Neural progenitor cell (in vitro differentiated cells): ENCODE results near the gene CPXM1. TPM values are rescaled to one million over a fixed set of nuclear protein-coding genes. Genes with fewer than 3 reads are reported as not detected.

Source experiments
- DNase-seq: peaks from one replicate; pipeline ENCODE4 v3.0.0-alpha.2; 2016; ENCODE audit warnings: low spot score
- H2AFZ ChIP-seq: fragments of 200-600 bp; sonication (generic); replicated peaks from 2 replicates; pipeline ENCODE4 v1.6.1; 2016; ENCODE audit warnings: antibody characterized with exemption
- H3F3A ChIP-seq: fragments of 200-600 bp; sonication (generic); 2 replicates; pipeline ENCODE4 v1.6.1; 2016; ENCODE audit warnings: antibody characterized with exemption, low read depth
- H3K27ac ChIP-seq: fragments of 200-600 bp; sonication (generic); 2 replicates; pipeline ENCODE4 v1.5.1; 2016; ENCODE audit warnings: mild to moderate bottlenecking
- H3K27me3 ChIP-seq: fragments of 200-600 bp; sonication (generic); 2 replicates; pipeline ENCODE4 v1.6.1; 2016; ENCODE audit warnings: mild to moderate bottlenecking, moderate library complexity
- H3K36me3 ChIP-seq: fragments of 200-600 bp; sonication (generic); 2 replicates; pipeline ENCODE4 v1.5.1; 2016
- H3K4me1 ChIP-seq: fragments of 200-600 bp; sonication (generic); 2 replicates; pipeline ENCODE4 v1.6.1; 2016; ENCODE audit warnings: mixed run types
- H3K4me2 ChIP-seq: fragments of 200-600 bp; sonication (generic); 2 replicates; pipeline ENCODE4 v1.6.1; 2016
- H3K4me3 ChIP-seq: fragments of 200-600 bp; sonication (generic); 2 replicates; pipeline ENCODE4 v1.5.1; 2016
- H3K79me2 ChIP-seq: fragments of 200-600 bp; sonication (generic); 2 replicates; pipeline ENCODE4 v1.6.1; 2016; ENCODE audit warnings: low read depth
- H3K9ac ChIP-seq: fragments of 200-600 bp; sonication (generic); 2 replicates; pipeline ENCODE4 v1.6.1; 2016
- H3K9me3 ChIP-seq: fragments of 200-600 bp; sonication (generic); 2 replicates; pipeline ENCODE4 v1.5.1; 2016; ENCODE audit warnings: low read depth
- H4K20me1 ChIP-seq: fragments of 200-600 bp; sonication (generic); 2 replicates; pipeline ENCODE4 v1.6.1; 2016; ENCODE audit warnings: low read depth
- H3K27ac Mint-ChIP-seq: 3 replicates; pipeline ENCODE4 v1.8.0; 2021; ENCODE audit warnings: mixed read lengths
- H3K27me3 Mint-ChIP-seq: 2 replicates; pipeline ENCODE4 v1.8.0; 2022; ENCODE audit warnings: low read depth, mild to moderate bottlenecking, inconsistent platforms, moderate library complexity, mixed read lengths; ENCODE audit not compliant: insufficient read depth
- H3K36me3 Mint-ChIP-seq: 3 replicates; pipeline ENCODE4 v1.8.0; 2021; ENCODE audit warnings: mixed read lengths
- H3K4me1 Mint-ChIP-seq: 3 replicates; pipeline ENCODE4 v1.8.0; 2021; ENCODE audit warnings: mixed read lengths
- H3K4me3 Mint-ChIP-seq: 3 replicates; pipeline ENCODE4 v1.8.0; 2021; ENCODE audit warnings: mild to moderate bottlenecking, moderate library complexity, mixed read lengths
- H3K9me3 Mint-ChIP-seq: 3 replicates; pipeline ENCODE4 v1.8.0; 2020; ENCODE audit warnings: mixed read lengths
- EZH2 ChIP-seq: fragments of 200-600 bp; sonication (generic); IDR thresholded peaks from 2 replicates; pipeline ENCODE4 v1.6.1; 2017; ENCODE audit warnings: antibody characterized with exemption, mild to moderate bottlenecking, moderate library complexity
- EZH2phosphoT487 ChIP-seq: fragments of 200-600 bp; sonication (generic); IDR thresholded peaks from 2 replicates; pipeline ENCODE4 v1.6.1; 2017; ENCODE audit warnings: antibody characterized with exemption
- total RNA-seq: library from RNA; depleted of rRNA; stranded (reverse); fragments of >200 nt; gene quantifications from 2 replicates; pipeline ENCODE4 v1.2.3, GENCODE V29; 2015; ENCODE audit warnings: low replicate concordance
- TF ChIP-seq, protein P1 (sequence below): fragments of 200-600 bp; sonication (generic); IDR thresholded peaks from 2 replicates; pipeline ENCODE4 v1.5.1; 2017; ENCODE audit warnings: antibody characterized with exemption, mild to moderate bottlenecking

CPXM1 gene
- total RNA-seq, 1 donor from 2014 or later, result 76.3 TPM

DNA sequence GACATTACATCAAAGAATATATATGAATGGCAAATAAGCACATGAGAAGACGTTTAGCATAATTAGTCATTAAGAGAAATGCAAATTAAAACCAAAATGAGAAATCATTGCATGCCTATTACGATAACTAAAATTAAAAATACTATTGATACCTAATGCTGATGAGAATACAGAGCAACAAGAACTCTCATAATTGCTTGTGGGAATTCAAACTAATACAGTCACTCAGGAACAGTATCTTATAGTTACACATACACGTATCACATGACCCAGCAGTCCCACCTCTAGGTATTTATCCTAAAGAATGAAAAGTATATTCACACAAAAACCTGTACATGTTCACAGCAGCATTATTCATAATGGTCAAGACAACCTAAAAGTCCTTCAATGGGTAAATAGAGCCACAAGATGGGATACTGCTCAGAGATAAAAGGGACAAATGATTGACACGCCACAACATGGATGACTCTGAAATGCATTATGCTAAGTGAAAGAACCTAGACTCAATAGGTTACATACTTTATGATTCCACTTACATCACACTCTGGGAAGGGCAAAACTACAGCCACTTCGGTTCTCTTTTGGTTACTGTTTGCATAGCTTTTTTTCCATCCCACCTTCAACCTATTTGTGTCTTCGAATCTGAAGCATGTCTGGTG lies 16.4 kb downstream of the CPXM1 start:
- Mint-ChIP-seq H3K27me3 (peaks cover 6% of the 10 kb centered on the region), H3K36me3 (no peaks in the 10 kb centered on the region), H3K4me3 (no peak overlapping the region), H3K9me3 (peaks cover 4% of the 10 kb centered on the region), H3K4me1 (no peaks in the 10 kb centered on the region), H3K27ac (no peak overlapping the region)
- Histone ChIP-seq H4K20me1 (no peaks in the 10 kb centered on the region), H3F3A (no peaks in the 10 kb centered on the region), H3K27ac (no peak overlapping the region), H3K9ac (no peak overlapping the region), H3K4me2 (no peak overlapping the region), H3K27me3 (peaks cover 23% of the 10 kb centered on the region), H3K4me1 (no peaks in the 10 kb centered on the region), H3K4me3 (no peak overlapping the region), H3K79me2 (no peaks in the 10 kb centered on the region), H3K36me3 (no peaks in the 10 kb centered on the region), H2AFZ (no peak overlapping the region), H3K9me3 (no peaks in the 10 kb centered on the region)
- no peak for TF ChIP-seq EZH2
- TF ChIP-seq, protein P1, sequence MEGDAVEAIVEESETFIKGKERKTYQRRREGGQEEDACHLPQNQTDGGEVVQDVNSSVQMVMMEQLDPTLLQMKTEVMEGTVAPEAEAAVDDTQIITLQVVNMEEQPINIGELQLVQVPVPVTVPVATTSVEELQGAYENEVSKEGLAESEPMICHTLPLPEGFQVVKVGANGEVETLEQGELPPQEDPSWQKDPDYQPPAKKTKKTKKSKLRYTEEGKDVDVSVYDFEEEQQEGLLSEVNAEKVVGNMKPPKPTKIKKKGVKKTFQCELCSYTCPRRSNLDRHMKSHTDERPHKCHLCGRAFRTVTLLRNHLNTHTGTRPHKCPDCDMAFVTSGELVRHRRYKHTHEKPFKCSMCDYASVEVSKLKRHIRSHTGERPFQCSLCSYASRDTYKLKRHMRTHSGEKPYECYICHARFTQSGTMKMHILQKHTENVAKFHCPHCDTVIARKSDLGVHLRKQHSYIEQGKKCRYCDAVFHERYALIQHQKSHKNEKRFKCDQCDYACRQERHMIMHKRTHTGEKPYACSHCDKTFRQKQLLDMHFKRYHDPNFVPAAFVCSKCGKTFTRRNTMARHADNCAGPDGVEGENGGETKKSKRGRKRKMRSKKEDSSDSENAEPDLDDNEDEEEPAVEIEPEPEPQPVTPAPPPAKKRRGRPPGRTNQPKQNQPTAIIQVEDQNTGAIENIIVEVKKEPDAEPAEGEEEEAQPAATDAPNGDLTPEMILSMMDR, result no peak
- TF ChIP-seq EZH2phosphoT487, result no peak
- no peak for DNase-seq

DNA sequence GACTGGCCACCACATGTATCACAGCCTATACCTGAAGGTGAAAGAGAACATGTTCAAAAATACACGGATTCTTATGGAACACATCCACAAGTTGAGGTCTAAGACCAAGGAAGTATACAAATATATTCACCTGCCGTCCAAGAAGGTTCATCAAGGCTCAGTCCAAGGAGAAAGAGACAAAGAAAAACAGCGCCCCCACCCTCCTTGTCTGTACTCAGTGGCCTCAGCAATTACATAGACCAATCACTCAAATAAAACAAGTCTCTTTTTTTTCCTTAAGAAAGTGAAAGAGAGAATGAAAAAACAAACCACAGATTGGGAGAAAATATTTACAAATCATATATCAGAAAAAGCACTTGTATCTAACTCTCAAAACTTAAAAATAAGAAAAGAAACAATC lies 19.5 kb downstream of the CPXM1 start:
- TF ChIP-seq, protein P1, result peak; percentile 20
- no peak for TF ChIP-seq EZH2phosphoT487
- peak; percentile 12 for DNase-seq
- no peaks in the 10 kb centered on the region for H3F3A ChIP-seq
- no peaks in the 10 kb centered on the region for H3K36me3 Mint-ChIP-seq
- no peaks in the 10 kb centered on the region for H3K9me3 ChIP-seq
- H3K4me3 Mint-ChIP-seq, result no peak overlapping the region
- peaks cover 23% of the 10 kb centered on the region for H3K27me3 ChIP-seq
- no peaks in the 10 kb centered on the region for H3K4me1 ChIP-seq
- H2AFZ ChIP-seq, result no peak overlapping the region
- H3K27ac Mint-ChIP-seq, result no peak overlapping the region
- H3K4me3 ChIP-seq, result no peak overlapping the region
- no peaks in the 10 kb centered on the region for H3K4me1 Mint-ChIP-seq
- H3K9me3 Mint-ChIP-seq, result peaks cover 6% of the 10 kb centered on the region
- H4K20me1 ChIP-seq, result no peaks in the 10 kb centered on the region
- H3K36me3 ChIP-seq, result no peaks in the 10 kb centered on the region
- H3K9ac ChIP-seq, result no peak overlapping the region
- no peak overlapping the region for H3K27ac ChIP-seq
- H3K4me2 ChIP-seq, result no peak overlapping the region
- peaks cover 2% of the 10 kb centered on the region for H3K27me3 Mint-ChIP-seq
- H3K79me2 ChIP-seq, result no peaks in the 10 kb centered on the region

DNA sequence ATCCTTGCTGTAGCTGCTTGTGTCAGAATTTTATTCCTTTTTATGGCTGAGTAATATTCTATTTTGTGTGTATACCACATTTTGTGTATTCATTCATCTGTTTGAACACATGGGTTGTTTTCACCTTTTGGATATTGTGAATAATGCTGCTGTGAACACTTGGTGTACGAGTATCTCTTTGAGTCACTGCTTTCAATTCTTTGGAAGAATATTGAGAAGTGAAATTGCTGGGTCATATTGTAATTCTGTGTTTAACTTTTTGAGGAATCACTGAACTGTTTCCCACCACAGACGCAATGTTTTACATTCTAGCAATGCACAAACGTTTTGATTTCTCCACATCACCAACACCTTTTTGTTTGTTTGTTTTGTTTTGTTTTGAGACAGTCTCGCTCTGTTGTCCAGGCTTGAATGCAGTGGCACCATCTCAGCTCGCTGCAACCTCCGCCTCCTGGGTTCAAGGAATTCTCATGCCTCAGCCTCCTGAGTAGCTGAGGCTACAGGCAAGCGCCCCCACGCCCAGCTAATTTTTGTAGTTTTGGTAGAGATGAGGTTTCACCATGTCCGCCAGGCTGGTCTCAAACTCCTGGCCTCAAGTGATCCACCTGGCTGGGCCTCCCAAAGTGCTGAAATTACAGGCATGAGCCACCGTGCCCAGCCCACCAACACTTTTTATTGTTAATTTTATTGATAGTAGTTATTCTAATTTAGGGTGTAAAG lies 21.7 kb downstream of the CPXM1 start:
- Mint-ChIP-seq H3K4me1 (no peaks in the 10 kb centered on the region), H3K4me3 (no peak overlapping the region), H3K27me3 (no peaks in the 10 kb centered on the region), H3K36me3 (no peaks in the 10 kb centered on the region), H3K27ac (no peak overlapping the region), H3K9me3 (peaks cover 9% of the 10 kb centered on the region)
- no peaks in the 10 kb centered on the region for H3K4me1 ChIP-seq
- H2AFZ ChIP-seq, result no peak overlapping the region
- no peaks in the 10 kb centered on the region for H3K36me3 ChIP-seq
- H3K4me2 ChIP-seq, result no peak overlapping the region
- no peak overlapping the region for H3K27ac ChIP-seq
- TF ChIP-seq, protein P1, result no peak
- TF ChIP-seq EZH2phosphoT487, result no peak
- TF ChIP-seq EZH2, result no peak
- DNase-seq, result no peak
- H3K27me3 ChIP-seq, result peaks cover 19% of the 10 kb centered on the region
- no peak overlapping the region for H3K4me3 ChIP-seq
- no peak overlapping the region for H3K9ac ChIP-seq
- no peaks in the 10 kb centered on the region for H3K9me3 ChIP-seq
- H3K79me2 ChIP-seq, result no peaks in the 10 kb centered on the region
- H4K20me1 ChIP-seq, result no peaks in the 10 kb centered on the region
- H3F3A ChIP-seq, result no peaks in the 10 kb centered on the region
